SH-SY5Y (cell line): ENCODE results near the gene ALDH1A3.

ENCODE experiments used
- GATA2 ChIP-seq: IDR thresholded peaks from 2 replicates; pipeline ENCODE4 v1.6.1; 2011; ENCODE audit warnings: mild to moderate bottlenecking, low read depth, low read length
- GATA3 ChIP-seq: IDR thresholded peaks from 2 replicates; pipeline ENCODE4 v1.6.1; 2011; ENCODE audit warnings: low read depth, mild to moderate bottlenecking, low read length, moderate library complexity

DNA sequence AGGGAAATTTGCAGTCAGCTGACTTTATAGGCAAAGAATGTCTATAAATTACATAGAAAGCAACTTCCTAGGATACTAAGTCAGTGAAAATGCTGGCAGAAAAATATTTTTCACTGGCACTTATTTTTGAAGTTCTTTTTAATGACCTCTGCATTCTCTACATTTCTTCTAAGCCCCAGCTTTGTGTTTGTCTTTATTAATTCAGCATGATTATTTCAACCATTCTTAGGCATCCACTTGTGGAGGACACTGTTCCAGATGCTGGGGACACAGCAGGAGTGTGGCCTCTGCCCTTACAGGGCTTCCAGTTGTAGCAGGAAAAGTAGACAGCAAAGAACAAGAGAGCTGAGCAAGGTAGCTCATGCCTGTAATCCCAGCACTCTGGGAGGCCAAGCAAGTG lies 54.5 kb downstream of the ALDH1A3 start:
- no peak for TF ChIP-seq GATA2
- no peak for TF ChIP-seq GATA3
